Endodermal cell (in vitro differentiated cells): ENCODE measurements around the gene TTLL11. TPM values are rescaled to one million over a fixed set of nuclear protein-coding genes. Genes with fewer than 3 reads are reported as not detected.

Source experiments
- DNase-seq: peaks from one replicate; pipeline ENCODE4 v3.0.0-alpha.2; 2017
- H3K27ac ChIP-seq: 2 replicates; pipeline ENCODE4 v1.5.1; 2013; ENCODE audit warnings: mild to moderate bottlenecking, low read depth, low read length, moderate library complexity
- H3K27me3 ChIP-seq: 2 replicates; pipeline ENCODE4 v1.6.1; 2013; ENCODE audit warnings: mild to moderate bottlenecking, low read length, moderate library complexity; ENCODE audit not compliant: insufficient read depth, control insufficient read depth, poor library complexity, severe bottlenecking
- H3K36me3 ChIP-seq: 2 replicates; pipeline ENCODE4 v1.7.0; 2013; ENCODE audit warnings: mild to moderate bottlenecking, low read length, moderate library complexity; ENCODE audit not compliant: control insufficient read depth, insufficient read depth
- H3K4me1 ChIP-seq: one replicate; pipeline ENCODE4 v1.7.0; 2013; ENCODE audit warnings: low read length; ENCODE audit not compliant: control insufficient read depth, insufficient read depth
- H3K4me3 ChIP-seq: 2 replicates; pipeline ENCODE4 v1.5.1; 2013; ENCODE audit warnings: mild to moderate bottlenecking, low read length, moderate library complexity
- H3K9ac ChIP-seq: 2 replicates; pipeline ENCODE4 v1.6.1; 2013; ENCODE audit warnings: mild to moderate bottlenecking, low read length, moderate library complexity; ENCODE audit not compliant: poor library complexity, severe bottlenecking; ENCODE audit errors: extremely low read depth
- H3K9me3 ChIP-seq: 2 replicates; pipeline ENCODE4 v1.6.1; 2013; ENCODE audit warnings: mild to moderate bottlenecking, low read length, moderate library complexity; ENCODE audit not compliant: control insufficient read depth
- H3K27ac Mint-ChIP-seq: 2 replicates; pipeline ENCODE4 v1.8.0; 2020; ENCODE audit warnings: mixed read lengths
- H3K27me3 Mint-ChIP-seq: 2 replicates; pipeline ENCODE4 v1.8.0; 2021; ENCODE audit warnings: mild to moderate bottlenecking, mixed read lengths; ENCODE audit not compliant: insufficient read depth
- H3K36me3 Mint-ChIP-seq: 2 replicates; pipeline ENCODE4 v1.8.0; 2020; ENCODE audit warnings: low read depth, mixed read lengths
- H3K4me1 Mint-ChIP-seq: 2 replicates; pipeline ENCODE4 v1.8.0; 2020; ENCODE audit warnings: mixed read lengths
- H3K4me3 Mint-ChIP-seq: 2 replicates; pipeline ENCODE4 v1.8.0; 2020; ENCODE audit warnings: mild to moderate bottlenecking, moderate library complexity, mixed read lengths
- H3K9me3 Mint-ChIP-seq: 2 replicates; pipeline ENCODE4 v1.8.0; 2020; ENCODE audit warnings: mild to moderate bottlenecking, mixed read lengths
- WGBS, 2 experiments: methylation state at CpG; one replicate each; pipeline versions ENCODE4 v1.1.5 to v1.1.7; 2013; ENCODE audit warnings: missing lambda C conversion rate in 2 of 2, mixed read lengths in 1 of 2; ENCODE audit not compliant: insufficient coverage in 1 of 2, insufficient read length in 1 of 2; 5-methylcytosine and 5-hydroxymethylcytosine counted together
- total RNA-seq, 2 donors: library from RNA; stranded (reverse); fragmentation: NEBNext Ultra II Directional in 1 of 2; extraction: Animal tissue kit (Norgen Biotek cat#: 25700) in 1 of 2; gene quantifications; 2 replicates in 1 of 2; 3 replicates in 1 of 2; pipeline ENCODE4 v1.2.1, GENCODE V29; 2021
- TF ChIP-seq, protein P1 (sequence below): fragments of 200-600 bp; sonication (generic); conservative IDR thresholded peaks from 2 replicates; pipeline ENCODE4 v1.5.0; 2021; ENCODE audit warnings: antibody characterized with exemption, mild to moderate bottlenecking

The TTLL11 gene
- total RNA-seq, 2 donors from 2014 or later, result 0.68 TPM; not detected in 1

- Histone ChIP-seq H3K27ac (no peak overlapping the region), H3K9me3 (no peaks in the 10 kb centered on the region), H3K36me3 (no peaks in the 10 kb centered on the region), H3K4me3 (no peak overlapping the region), H3K4me1 (no peaks in the 10 kb centered on the region), H3K27me3 (no peaks in the 10 kb centered on the region), H3K9ac (no peak overlapping the region)
- WGBS, 2 experiments, result 67 to 76% methylated on average over 3 to 6 of the region's 6 CpGs
- H3K27me3 Mint-ChIP-seq, result peaks cover 5% of the 10 kb centered on the region
- peak; percentile 42 for DNase-seq
- H3K4me3 Mint-ChIP-seq, result no peak overlapping the region
- H3K9me3 Mint-ChIP-seq, result no peaks in the 10 kb centered on the region
- peaks cover 22% of the 10 kb centered on the region for H3K4me1 Mint-ChIP-seq
- no peak overlapping the region for H3K27ac Mint-ChIP-seq
- TF ChIP-seq, protein P1, sequence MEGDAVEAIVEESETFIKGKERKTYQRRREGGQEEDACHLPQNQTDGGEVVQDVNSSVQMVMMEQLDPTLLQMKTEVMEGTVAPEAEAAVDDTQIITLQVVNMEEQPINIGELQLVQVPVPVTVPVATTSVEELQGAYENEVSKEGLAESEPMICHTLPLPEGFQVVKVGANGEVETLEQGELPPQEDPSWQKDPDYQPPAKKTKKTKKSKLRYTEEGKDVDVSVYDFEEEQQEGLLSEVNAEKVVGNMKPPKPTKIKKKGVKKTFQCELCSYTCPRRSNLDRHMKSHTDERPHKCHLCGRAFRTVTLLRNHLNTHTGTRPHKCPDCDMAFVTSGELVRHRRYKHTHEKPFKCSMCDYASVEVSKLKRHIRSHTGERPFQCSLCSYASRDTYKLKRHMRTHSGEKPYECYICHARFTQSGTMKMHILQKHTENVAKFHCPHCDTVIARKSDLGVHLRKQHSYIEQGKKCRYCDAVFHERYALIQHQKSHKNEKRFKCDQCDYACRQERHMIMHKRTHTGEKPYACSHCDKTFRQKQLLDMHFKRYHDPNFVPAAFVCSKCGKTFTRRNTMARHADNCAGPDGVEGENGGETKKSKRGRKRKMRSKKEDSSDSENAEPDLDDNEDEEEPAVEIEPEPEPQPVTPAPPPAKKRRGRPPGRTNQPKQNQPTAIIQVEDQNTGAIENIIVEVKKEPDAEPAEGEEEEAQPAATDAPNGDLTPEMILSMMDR, result no peak
- H3K36me3 Mint-ChIP-seq, result no peaks in the 10 kb centered on the region
Measured at GRCh38 chr9:121859646-121860045, 233.5 kb downstream of the TTLL11 start.

GRCh38 chr9:121858788-121859187 is 234.3 kb downstream of the TTLL11 start:
- TF ChIP-seq, protein P1, result no peak
- no peaks in the 10 kb centered on the region for H3K27me3 ChIP-seq
- H3K27ac ChIP-seq, result no peak overlapping the region
- H3K9ac ChIP-seq, result no peak overlapping the region
- 93 to 100% methylated on average over 6 to 8 of the region's 8 CpGs for WGBS, 2 experiments
- H3K9me3 Mint-ChIP-seq, result no peaks in the 10 kb centered on the region
- no peaks in the 10 kb centered on the region for H3K36me3 ChIP-seq
- peak; percentile 38 for DNase-seq
- no peak overlapping the region for H3K27ac Mint-ChIP-seq
- H3K4me1 Mint-ChIP-seq, result peaks cover 29% of the 10 kb centered on the region
- H3K27me3 Mint-ChIP-seq, result peaks cover 3% of the 10 kb centered on the region
- H3K36me3 Mint-ChIP-seq, result no peaks in the 10 kb centered on the region
- H3K4me3 ChIP-seq, result no peak overlapping the region
- H3K9me3 ChIP-seq, result no peaks in the 10 kb centered on the region
- H3K4me3 Mint-ChIP-seq, result no peak overlapping the region
- no peaks in the 10 kb centered on the region for H3K4me1 ChIP-seq

GRCh38 chr9:121857928-121858327 is 235.2 kb downstream of the TTLL11 start:
- no peaks in the 10 kb centered on the region for H3K27me3 Mint-ChIP-seq
- Histone ChIP-seq H3K9ac (no peak overlapping the region), H3K36me3 (no peaks in the 10 kb centered on the region), H3K4me3 (no peak overlapping the region), H3K27ac (no peak overlapping the region), H3K27me3 (no peaks in the 10 kb centered on the region), H3K9me3 (no peaks in the 10 kb centered on the region), H3K4me1 (no peaks in the 10 kb centered on the region)
- DNase-seq, result peak; percentile 42
- TF ChIP-seq, protein P1, result no peak
- H3K36me3 Mint-ChIP-seq, result no peaks in the 10 kb centered on the region
- H3K27ac Mint-ChIP-seq, result no peak overlapping the region
- WGBS, 2 experiments, result 72 to 79% methylated on average over 7 to 9 of the region's 9 CpGs
- no peak overlapping the region for H3K4me3 Mint-ChIP-seq
- no peaks in the 10 kb centered on the region for H3K9me3 Mint-ChIP-seq
- peaks cover 25% of the 10 kb centered on the region for H3K4me1 Mint-ChIP-seq
